OCI-M1 (cell line): ENCODE measurements around the gene SLX9.

Source experiments
- DNase-seq: peaks from one replicate; lab custom pipeline; 2025; lab: John Stamatoyannopoulos, UW

SLX9 gene

GRCh38 chr21:44947930-44948331, 8.1 kb downstream of the SLX9 start:
- DNase-seq, result no peak

- no peak for DNase-seq
These were observed 8.7 kb downstream of the SLX9 start for GRCh38 chr21:44948426-44949120.

- DNase-seq, result no peak
These were observed 9.4 kb downstream of the SLX9 start for GRCh38 chr21:44949161-44949778.

- peak; percentile 81 for DNase-seq
These were observed 10.0 kb downstream of the SLX9 start for GRCh38 chr21:44949779-44950198.

GRCh38 chr21:44950351-44950750, 10.5 kb downstream of the SLX9 start:
- no peak for DNase-seq

- DNase-seq, result no peak
These were observed 11.5 kb downstream of the SLX9 start for GRCh38 chr21:44951186-44951915.

GRCh38 chr21:44952116-44952928, 12.5 kb downstream of the SLX9 start:
- no peak for DNase-seq

GRCh38 chr21:44952929-44953627, 13.2 kb downstream of the SLX9 start:
- DNase-seq, result no peak

- no peak for DNase-seq
These were observed 13.8 kb downstream of the SLX9 start for GRCh38 chr21:44953628-44954021.

- DNase-seq, result no peak
These were observed 14.5 kb downstream of the SLX9 start for GRCh38 chr21:44954281-44954771.

GRCh38 chr21:44955141-44955797, 15.4 kb downstream of the SLX9 start:
- DNase-seq, result no peak

- no peak for DNase-seq
These were observed 16.0 kb downstream of the SLX9 start for GRCh38 chr21:44955798-44956175.

GRCh38 chr21:44956356-44957046, 16.7 kb downstream of the SLX9 start:
- no peak for DNase-seq

- DNase-seq, result no peak
These were observed 17.4 kb downstream of the SLX9 start for GRCh38 chr21:44957047-44957831.

GRCh38 chr21:44957901-44958451, 18.1 kb downstream of the SLX9 start:
- no peak for DNase-seq

GRCh38 chr21:44958471-44959191, 18.8 kb downstream of the SLX9 start:
- no peak for DNase-seq

- DNase-seq, result no peak
These were observed 19.7 kb downstream of the SLX9 start for GRCh38 chr21:44959376-44960091.
